ENCODE measurements around the gene ABHD12B.
A peak's percentile ranks its signal among the peaks of the same experiment; 100 is the strongest.

ABHD12B gene

GRCh38 chr14:50871914-50872732 is at the start of gene ABHD12B:
TSS of gene ABHD12B (plus strand) at chr14:50872053. CDS start at chr14:50872175, 122 bp downstream.
- no peak for DNase-seq

- DNase-seq: no peak
These were observed 49.3 kb upstream of the ABHD12B start for GRCh38 chr14:50822501-50823042.

GRCh38 chr14:50823051-50823761 is 48.6 kb upstream of the ABHD12B start:
- DNase-seq: no peak

GRCh38 chr14:50823762-50824636 is 47.9 kb upstream of the ABHD12B start:
- no peak for DNase-seq

GRCh38 chr14:50825307-50825706 is 46.5 kb upstream of the ABHD12B start:
- no peak for DNase-seq

- no peak for DNase-seq
These were observed 45.2 kb upstream of the ABHD12B start for GRCh38 chr14:50826681-50827080.

GRCh38 chr14:50828721-50829488 is 42.9 kb upstream of the ABHD12B start:
- no peak for DNase-seq

- DNase-seq: peak; percentile 11
These were observed 42.3 kb upstream of the ABHD12B start for GRCh38 chr14:50829489-50830043.

- peak; percentile 68 for DNase-seq
These were observed 41.6 kb upstream of the ABHD12B start for GRCh38 chr14:50830044-50830931.

- peak; percentile 85 for DNase-seq
These were observed 40.7 kb upstream of the ABHD12B start, which contains the start of gene NIN for GRCh38 chr14:50830932-50831725. TSS of gene NIN (minus strand) at chr14:50831162. CDS start at chr14:50822056, 9,106 bp downstream.

- DNase-seq: no peak
These were observed 40.1 kb upstream of the ABHD12B start for GRCh38 chr14:50831726-50832168.

- no peak for DNase-seq
These were observed 38.8 kb upstream of the ABHD12B start for GRCh38 chr14:50832935-50833630.

- DNase-seq: no peak
These were observed 37.0 kb upstream of the ABHD12B start for GRCh38 chr14:50834802-50835276.

GRCh38 chr14:50835280-50835679 is 36.6 kb upstream of the ABHD12B start:
- no peak for DNase-seq

GRCh38 chr14:50836515-50836914 is 35.3 kb upstream of the ABHD12B start:
- no peak for DNase-seq

GRCh38 chr14:50837271-50837670 is 34.6 kb upstream of the ABHD12B start:
- no peak for DNase-seq

- DNase-seq: no peak
These were observed 33.9 kb upstream of the ABHD12B start for GRCh38 chr14:50837850-50838470.

- DNase-seq: no peak
These were observed 32.8 kb upstream of the ABHD12B start for GRCh38 chr14:50839048-50839447.

All from NCI-H146 (cell line).